Body of pancreas (tissue), 4 donors: ENCODE results near the gene ZBTB48. TPM values are rescaled to one million over a fixed set of nuclear protein-coding genes. Genes with fewer than 3 reads are reported as not detected.

Source experiments
- ATAC-seq: fragments of 150-250 bp; one replicate; pipeline ENCODE4 v1.9.1; 2016
- DNase-seq, 4 donors: peaks; one replicate each; pipeline ENCODE4 v3.0.0-alpha.2; 2019
- H3K27ac ChIP-seq, 4 donors: fragments of 200-600 bp; sonication (generic); 1 replicate in 3 of 4; 2 replicates in 1 of 4; pipeline versions ENCODE4 v1.5.1 to v1.6.1; 2016 to 2019; ENCODE audit warnings: mild to moderate bottlenecking in 1 of 4, mixed read lengths in 1 of 4, moderate library complexity in 1 of 4
- H3K27me3 ChIP-seq, 2 donors: fragments of 200-600 bp; sonication (generic); one replicate each; pipeline ENCODE4 v1.6.0; 2016; ENCODE audit warnings: mild to moderate bottlenecking in 1 of 2
- H3K36me3 ChIP-seq, 2 donors: fragments of 200-600 bp; sonication (generic); replicated peaks in 1 of 2; 2 replicates each; pipeline ENCODE4 v1.5.1; 2016; ENCODE audit warnings: low read depth in 2 of 2; ENCODE audit not compliant: insufficient read depth in 1 of 2
- H3K4me1 ChIP-seq: fragments of 200-600 bp; sonication (generic); one replicate; pipeline ENCODE4 v1.6.0; 2016
- H3K4me3 ChIP-seq, 2 donors: fragments of 200-600 bp; sonication (generic); 1 replicate in 1 of 2; 2 replicates in 1 of 2; pipeline ENCODE4 v1.5.1; 2016 to 2019
- H3K9me3 ChIP-seq, 3 donors: fragments of 200-600 bp; sonication (generic); 1 replicate in 2 of 3; 2 replicates in 1 of 3; pipeline ENCODE4 v1.5.1; 2016
- POLR2A ChIP-seq, 3 donors: fragments of 450-650 bp; IDR thresholded peaks; one replicate each; pipeline ENCODE4 v1.6.1; 2016; ENCODE audit warnings: antibody characterized with exemption in 3 of 3, mild to moderate bottlenecking in 2 of 3
- WGBS, 2 donors: methylation state at CpG; one replicate each; pipeline ENCODE4 v1.1.5; 2017; 5-methylcytosine and 5-hydroxymethylcytosine counted together
- intact Hi-C: fragments of 100-400 bp; cut with DNase I; formaldehyde crosslinking; loops from one replicate; pipeline ENCODE4 v1.15.1; 2023
- total RNA-seq, 2 donors: library from RNA; depleted of rRNA; stranded (reverse); fragments of >200 nt; gene quantifications; one replicate each; pipeline ENCODE4 v1.1.0, GENCODE V29; 2016
- TF ChIP-seq, protein P1 (sequence below), 7 experiments: fragments of 450-650 bp in 4 of 7; fragments of 200-600 bp in 3 of 7; sonication (generic) in 3 of 7; IDR thresholded peaks; one replicate each; pipeline ENCODE4 v1.5.1; 2016 to 2019; ENCODE audit warnings: antibody characterized with exemption in 7 of 7

Gene ZBTB48
- total RNA-seq, 2 donors from 2014 or later, result 17.4 to 37.6 TPM

DNA sequence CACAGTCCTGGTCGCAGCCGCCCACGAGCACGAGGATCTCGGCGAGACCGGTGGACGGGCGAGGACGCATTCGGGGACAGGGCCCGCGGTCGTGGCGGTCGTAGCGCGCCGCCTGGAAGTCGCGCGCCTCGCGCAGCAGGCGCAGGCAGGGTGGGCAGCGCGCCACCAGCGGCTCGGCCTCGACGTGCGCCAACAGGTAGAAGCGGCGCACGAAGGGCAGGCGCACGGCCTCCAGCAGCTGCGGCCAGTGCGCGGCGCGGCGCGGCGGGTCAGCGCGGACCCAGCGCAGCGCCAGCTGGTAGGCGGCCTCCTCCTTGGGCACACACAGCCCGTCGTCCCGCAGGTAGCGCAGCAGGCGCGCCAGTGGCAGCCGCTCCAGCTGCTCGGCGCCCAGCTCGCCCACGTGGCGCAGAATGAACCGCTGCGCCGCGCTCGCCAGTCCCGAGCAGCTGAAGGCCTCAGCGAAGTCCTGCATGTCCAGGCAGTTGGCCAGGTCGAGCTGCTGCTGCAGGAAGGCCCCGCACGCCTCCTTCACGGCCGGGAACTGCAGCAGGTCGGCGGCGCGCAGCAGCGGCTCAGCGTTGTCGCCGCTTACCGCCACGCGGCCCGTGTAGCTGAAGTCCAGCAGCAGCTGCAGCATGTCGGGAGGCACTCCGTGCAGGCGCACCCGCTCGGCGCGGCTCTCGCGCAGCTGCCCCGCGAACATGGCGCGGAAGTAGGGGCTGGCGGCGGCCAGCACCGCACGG, 22.3 kb downstream of the ZBTB48 start:
- peak overlapping the region; percentile 86 to 99 (median 96) for H3K27ac ChIP-seq
- DNase-seq (peak; percentile 67 to 76 (median 70)), ATAC-seq (peak; percentile 28)
- peak overlapping the region; percentile 53 to 75 for H3K4me3 ChIP-seq
- no peaks in the 10 kb centered on the region for H3K9me3 ChIP-seq
- 0% methylated on average over 11 to 83 of the region's 103 CpGs for WGBS, 2 donors
- peak in 1 of 3 donors; percentile 19 for TF ChIP-seq POLR2A (IDR thresholded peaks at IDR 0.05)
- TF ChIP-seq, protein P1, sequence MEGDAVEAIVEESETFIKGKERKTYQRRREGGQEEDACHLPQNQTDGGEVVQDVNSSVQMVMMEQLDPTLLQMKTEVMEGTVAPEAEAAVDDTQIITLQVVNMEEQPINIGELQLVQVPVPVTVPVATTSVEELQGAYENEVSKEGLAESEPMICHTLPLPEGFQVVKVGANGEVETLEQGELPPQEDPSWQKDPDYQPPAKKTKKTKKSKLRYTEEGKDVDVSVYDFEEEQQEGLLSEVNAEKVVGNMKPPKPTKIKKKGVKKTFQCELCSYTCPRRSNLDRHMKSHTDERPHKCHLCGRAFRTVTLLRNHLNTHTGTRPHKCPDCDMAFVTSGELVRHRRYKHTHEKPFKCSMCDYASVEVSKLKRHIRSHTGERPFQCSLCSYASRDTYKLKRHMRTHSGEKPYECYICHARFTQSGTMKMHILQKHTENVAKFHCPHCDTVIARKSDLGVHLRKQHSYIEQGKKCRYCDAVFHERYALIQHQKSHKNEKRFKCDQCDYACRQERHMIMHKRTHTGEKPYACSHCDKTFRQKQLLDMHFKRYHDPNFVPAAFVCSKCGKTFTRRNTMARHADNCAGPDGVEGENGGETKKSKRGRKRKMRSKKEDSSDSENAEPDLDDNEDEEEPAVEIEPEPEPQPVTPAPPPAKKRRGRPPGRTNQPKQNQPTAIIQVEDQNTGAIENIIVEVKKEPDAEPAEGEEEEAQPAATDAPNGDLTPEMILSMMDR (IDR thresholded peaks at IDR 0.05), result peak in 3 of 7 experiments; percentile 19 to 26 (median 25)
- H3K36me3 ChIP-seq, result peaks cover 0 to 6% of the 10 kb centered on the region in 2 donors
- peaks cover 55% of the 10 kb centered on the region for H3K4me1 ChIP-seq
- no peaks in the 10 kb centered on the region for H3K27me3 ChIP-seq
- intact Hi-C loops, result no loop called here

DNA sequence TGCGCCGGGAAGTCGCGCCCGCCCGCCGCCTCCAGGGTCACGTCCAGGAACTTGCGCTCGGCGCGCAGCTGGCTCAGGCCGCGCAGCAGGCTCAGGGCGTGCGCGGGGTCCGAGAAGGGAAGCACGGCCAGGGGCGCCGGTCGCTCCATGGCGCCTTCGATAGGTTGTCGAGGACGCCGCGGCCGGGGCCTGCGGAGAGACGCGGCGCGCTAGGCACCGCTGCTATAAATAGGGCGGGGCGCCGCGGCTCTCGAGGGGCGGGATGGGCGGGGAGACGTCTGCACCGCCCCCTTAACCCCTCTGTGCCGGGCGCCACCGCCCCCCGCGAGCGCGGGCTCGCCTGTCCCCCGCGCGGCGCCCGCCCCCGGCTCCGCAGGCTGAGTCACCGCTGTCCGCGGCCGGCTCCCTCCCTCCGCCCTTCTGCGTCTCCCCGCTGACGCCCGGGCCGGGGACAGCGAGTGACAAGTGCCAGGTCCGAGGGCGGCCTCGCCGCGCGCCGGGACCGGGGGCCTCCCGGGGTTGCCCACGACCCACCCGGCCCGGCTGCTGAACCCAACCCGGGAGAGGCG, 23.0 kb downstream of the ZBTB48 start, which contains the start of gene KLHL21:
Gene KLHL21 (minus strand): TSS at position 201 of the 569 bp plus-strand sequence. CDS start 52 bp downstream, at position 149.
- DNase-seq (peak; percentile 88 to 92 (median 90)), ATAC-seq (peak; percentile 73)
- H3K4me3 ChIP-seq, result peak within 1 kb of the TSS; percentile 53 to 75
- no peaks in the 10 kb centered on the region for H3K9me3 ChIP-seq
- H3K27me3 ChIP-seq, result no peaks in the 10 kb centered on the region
- peak; percentile 83 to 92 (median 86) for TF ChIP-seq POLR2A (IDR thresholded peaks at IDR 0.05)
- TF ChIP-seq, protein P1 (IDR thresholded peaks at IDR 0.05), result peak in 1 of 7 experiments; percentile 29
- peak within 1 kb of the TSS; percentile 86 to 99 (median 96) for H3K27ac ChIP-seq
- 0% methylated on average over 2 to 59 of the region's 84 CpGs for whole genome bisulfite sequencing, 2 donors
- intact Hi-C loops, result no loop called here
- H3K36me3 ChIP-seq, result peaks cover 0 to 2% of the 10 kb centered on the region in 2 donors
- H3K4me1 ChIP-seq, result peaks cover 48% of the 10 kb centered on the region

DNA sequence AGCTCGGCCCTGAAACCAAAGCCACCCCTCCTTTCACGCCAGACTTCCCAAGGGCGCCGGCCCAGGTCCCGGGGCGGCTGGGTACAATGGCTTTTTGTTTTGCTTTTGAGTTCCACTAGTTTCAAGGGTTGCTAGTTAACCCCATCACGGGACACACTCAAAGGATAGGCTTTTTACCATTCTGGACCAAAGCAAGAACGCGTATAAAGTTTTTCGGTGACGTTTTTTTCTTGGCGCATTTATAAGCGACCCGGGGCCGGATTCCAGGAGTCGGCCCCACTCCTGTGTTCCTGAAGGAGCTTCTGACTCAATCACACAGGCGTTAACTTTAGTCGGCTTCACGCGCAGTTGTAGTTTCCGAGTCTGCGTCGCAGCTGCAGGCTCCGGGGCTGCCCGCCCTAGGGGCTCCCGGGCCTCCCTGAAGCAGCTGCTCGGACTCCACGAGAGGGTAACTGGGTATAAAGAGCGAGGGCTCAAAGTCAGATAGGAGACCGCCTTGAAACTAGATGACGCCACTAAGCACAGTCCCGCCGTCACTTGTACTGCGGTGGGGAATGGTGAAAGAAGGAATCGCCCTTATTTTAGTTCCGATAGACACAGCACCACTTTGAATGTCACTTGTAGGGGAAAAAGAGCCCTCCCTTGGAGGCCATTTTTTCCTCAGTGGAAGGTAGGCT, 23.6 kb downstream of the ZBTB48 start:
- Histone ChIP-seq H3K36me3 (no peaks in the 10 kb centered on the region), H3K9me3 (no peaks in the 10 kb centered on the region), H3K27ac (peak overlapping the region; percentile 86 to 99 (median 96)), H3K4me1 (peaks cover 42% of the 10 kb centered on the region), H3K27me3 (no peaks in the 10 kb centered on the region), H3K4me3 (peak overlapping the region; percentile 53 to 75)
- ATAC-seq, result peak; percentile 38
- intact Hi-C loops, result no loop called here
- WGBS, 2 donors, result 1 to 3% methylated on average over 28 to 36 of the region's 36 CpGs
- DNase-seq, result peak; percentile 60 to 68 (median 64)
- TF ChIP-seq POLR2A (IDR thresholded peaks at IDR 0.05), result peak in 2 of 3 donors; percentile 72 to 84
- TF ChIP-seq, protein P1 (IDR thresholded peaks at IDR 0.05), result no peak

DNA sequence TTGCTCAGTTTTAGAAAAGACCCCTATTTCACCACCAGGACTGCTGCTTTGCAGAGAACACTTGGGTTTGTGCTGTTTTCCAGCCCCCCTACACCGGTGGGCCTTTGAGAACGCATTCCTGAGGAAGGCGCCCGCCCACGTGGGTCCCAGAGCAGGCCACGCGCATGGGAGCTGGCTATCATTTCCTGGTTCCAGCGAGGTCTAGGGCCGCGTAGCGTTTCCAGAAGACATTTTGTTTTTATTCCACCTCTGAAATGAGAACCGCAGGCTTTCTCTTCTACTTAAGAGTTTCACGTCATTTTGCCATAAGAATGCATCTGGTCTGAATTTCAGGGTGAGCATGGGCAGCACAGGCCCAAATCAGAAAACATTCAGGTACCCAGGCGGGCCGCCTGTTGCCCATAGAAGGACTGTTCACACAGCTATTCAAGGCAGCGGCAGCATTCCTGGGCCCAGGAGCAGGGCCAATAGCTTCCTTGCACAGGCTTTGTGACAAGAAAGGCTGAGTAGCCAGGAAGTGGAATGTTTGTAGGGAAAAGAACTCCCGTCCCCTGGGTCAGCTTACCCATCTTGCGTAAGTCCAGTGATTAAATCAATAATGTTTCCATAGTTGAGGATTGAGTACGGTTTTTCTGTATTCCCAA, 24.2 kb downstream of the ZBTB48 start:
- no peak overlapping the region for H3K4me3 ChIP-seq
- no peaks in the 10 kb centered on the region for H3K36me3 ChIP-seq
- peaks cover 35% of the 10 kb centered on the region for H3K4me1 ChIP-seq
- WGBS, 2 donors, result 44 to 60% methylated on average over 19 of the region's 19 CpGs
- DNase-seq, result peak; percentile 55 to 73 (median 64)
- peak overlapping the region; percentile 86 to 99 (median 96) for H3K27ac ChIP-seq
- H3K9me3 ChIP-seq, result no peaks in the 10 kb centered on the region
- TF ChIP-seq, protein P1 (IDR thresholded peaks at IDR 0.05), result peak in 3 of 7 experiments; percentile 18 to 24 (median 22)
- TF ChIP-seq POLR2A (IDR thresholded peaks at IDR 0.05), result no peak
- intact Hi-C loops, result no loop called here
- H3K27me3 ChIP-seq, result no peaks in the 10 kb centered on the region
- no peak for ATAC-seq
